Smooth muscle cell (in vitro differentiated cells): ENCODE results near the gene GSTP1. TPM values are rescaled to one million over a fixed set of nuclear protein-coding genes. Genes with fewer than 3 reads are reported as not detected.
A peak's percentile ranks its signal among the peaks of the same experiment; 100 is the strongest.

Source experiments
- DNase-seq: peaks from one replicate; lab custom pipeline; 2025; ENCODE audit not compliant: unreplicated experiment; lab: John Stamatoyannopoulos, UW
- H2AFZ ChIP-seq: fragments of 200-600 bp; sonication (generic); 2 replicates; pipeline ENCODE4 v1.6.0; 2016; ENCODE audit warnings: antibody characterized with exemption, low read depth, mild to moderate bottlenecking
- H3F3A ChIP-seq: fragments of 200-600 bp; sonication (generic); 2 replicates; pipeline ENCODE4 v1.6.0; 2017; ENCODE audit warnings: antibody characterized with exemption, low read depth
- H3K27ac ChIP-seq: fragments of 200-600 bp; sonication (generic); 2 replicates; pipeline ENCODE4 v1.5.1; 2016; ENCODE audit warnings: low read depth, mild to moderate bottlenecking
- H3K27me3 ChIP-seq: fragments of 200-600 bp; sonication (generic); 2 replicates; pipeline ENCODE4 v1.6.1; 2016; ENCODE audit warnings: low read depth, mild to moderate bottlenecking
- H3K36me3 ChIP-seq: fragments of 200-600 bp; sonication (generic); 2 replicates; pipeline ENCODE4 v1.5.1; 2016; ENCODE audit warnings: low read depth
- H3K4me1 ChIP-seq: fragments of 200-600 bp; sonication (generic); 2 replicates; pipeline ENCODE4 v1.5.1; 2016; ENCODE audit warnings: low read depth
- H3K4me2 ChIP-seq: fragments of 200-600 bp; sonication (generic); 2 replicates; pipeline ENCODE4 v1.6.0; 2016; ENCODE audit warnings: mild to moderate bottlenecking
- H3K4me3 ChIP-seq: fragments of 200-600 bp; sonication (generic); 2 replicates; pipeline ENCODE4 v1.5.1; 2016; ENCODE audit warnings: mild to moderate bottlenecking
- H3K79me2 ChIP-seq: fragments of 200-600 bp; sonication (generic); 2 replicates; pipeline ENCODE4 v1.6.0; 2016; ENCODE audit warnings: low read depth, mild to moderate bottlenecking
- H3K9ac ChIP-seq: fragments of 200-600 bp; sonication (generic); 2 replicates; pipeline ENCODE4 v1.6.0; 2016; ENCODE audit warnings: low read depth
- H3K9me3 ChIP-seq: fragments of 200-600 bp; sonication (generic); replicated peaks from 2 replicates; pipeline ENCODE4 v1.5.1; 2016; ENCODE audit warnings: low read depth
- H4K20me1 ChIP-seq: fragments of 200-600 bp; sonication (generic); 2 replicates; pipeline ENCODE4 v1.6.0; 2016; ENCODE audit warnings: low read depth
- WGBS: methylation state at CpG from one replicate; pipeline ENCODE4 v1.1.7; 2016; ENCODE audit warnings: low lambda C conversion rate; 5-methylcytosine and 5-hydroxymethylcytosine counted together
- polyA plus RNA-seq: library from polyadenylated mRNA; unstranded; fragments of >200 nt; fragmentation: Nextera tagmentation; extraction: Ambion mirVana; gene quantifications from 2 replicates; pipeline ENCODE4 v1.2.1, GENCODE V29; 2016
- total RNA-seq: library from RNA; depleted of rRNA; stranded (reverse); fragments of >200 nt; gene quantifications from 2 replicates; pipeline ENCODE4 v1.2.3, GENCODE V29; 2014
- TF ChIP-seq, protein P1 (sequence below): fragments of 200-600 bp; sonication (generic); IDR thresholded peaks from 2 replicates; pipeline ENCODE4 v1.5.1; 2017; ENCODE audit warnings: borderline replicate concordance, mild to moderate bottlenecking, antibody characterized with exemption; ENCODE audit not compliant: insufficient read depth, poor library complexity, severe bottlenecking

The GSTP1 gene
- total and polyA plus RNA-seq, 2 experiments from 2014 or later: 874 to 1,489 TPM

DNA sequence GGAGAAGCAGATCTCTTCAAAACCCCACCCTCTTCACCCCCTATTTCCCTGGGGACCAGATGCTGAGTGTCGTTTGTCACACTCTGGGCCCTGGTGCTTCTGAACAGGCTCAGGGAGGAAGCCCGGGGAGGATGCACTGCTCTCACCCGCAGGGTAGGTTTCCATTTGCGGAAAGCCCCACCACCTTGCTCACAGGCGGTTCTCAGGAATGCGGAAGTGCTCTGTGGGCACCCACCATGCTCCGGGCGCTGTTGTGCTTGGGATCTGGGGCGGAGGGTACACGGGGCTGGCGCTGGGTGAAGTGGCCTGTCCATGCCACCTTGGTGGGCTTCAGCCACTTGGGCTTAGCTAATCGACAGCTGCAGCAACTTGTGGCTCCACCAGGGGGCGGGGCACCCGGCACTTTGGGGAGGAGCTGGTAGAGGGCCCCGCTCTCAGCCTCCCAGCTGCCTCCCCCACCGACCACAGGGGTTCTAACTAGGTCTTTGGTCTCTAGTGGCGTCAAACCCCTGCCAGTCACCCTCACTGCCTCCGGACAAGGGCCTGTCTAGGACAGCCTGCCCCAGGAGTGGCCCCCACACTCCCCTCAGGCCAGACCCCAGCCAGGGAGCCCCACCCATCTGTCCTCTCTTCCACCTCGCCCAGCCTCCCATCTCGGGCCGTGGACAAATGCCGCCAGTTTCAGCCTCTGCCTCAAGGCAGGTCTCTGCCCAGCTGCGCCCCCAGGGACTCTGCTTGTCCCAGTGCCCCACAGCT is 30.5 kb downstream of the GSTP1 start:
- H3K9me3 ChIP-seq: no peaks in the 10 kb centered on the region
- no peak overlapping the region for H2AFZ ChIP-seq
- H3K4me1 ChIP-seq: peaks cover 11% of the 10 kb centered on the region
- H3K27me3 ChIP-seq: no peaks in the 10 kb centered on the region
- H3K9ac ChIP-seq: no peak overlapping the region
- H3K79me2 ChIP-seq: no peaks in the 10 kb centered on the region
- H3K36me3 ChIP-seq: no peaks in the 10 kb centered on the region
- H3F3A ChIP-seq: no peaks in the 10 kb centered on the region
- no peak for DNase-seq
- 36% methylated on average over 21 of the region's 23 CpGs for WGBS
- H3K4me3 ChIP-seq: no peak overlapping the region
- no peaks in the 10 kb centered on the region for H4K20me1 ChIP-seq
- no peak overlapping the region for H3K27ac ChIP-seq
- H3K4me2 ChIP-seq: peak overlapping the region; percentile 77
- TF ChIP-seq, protein P1, sequence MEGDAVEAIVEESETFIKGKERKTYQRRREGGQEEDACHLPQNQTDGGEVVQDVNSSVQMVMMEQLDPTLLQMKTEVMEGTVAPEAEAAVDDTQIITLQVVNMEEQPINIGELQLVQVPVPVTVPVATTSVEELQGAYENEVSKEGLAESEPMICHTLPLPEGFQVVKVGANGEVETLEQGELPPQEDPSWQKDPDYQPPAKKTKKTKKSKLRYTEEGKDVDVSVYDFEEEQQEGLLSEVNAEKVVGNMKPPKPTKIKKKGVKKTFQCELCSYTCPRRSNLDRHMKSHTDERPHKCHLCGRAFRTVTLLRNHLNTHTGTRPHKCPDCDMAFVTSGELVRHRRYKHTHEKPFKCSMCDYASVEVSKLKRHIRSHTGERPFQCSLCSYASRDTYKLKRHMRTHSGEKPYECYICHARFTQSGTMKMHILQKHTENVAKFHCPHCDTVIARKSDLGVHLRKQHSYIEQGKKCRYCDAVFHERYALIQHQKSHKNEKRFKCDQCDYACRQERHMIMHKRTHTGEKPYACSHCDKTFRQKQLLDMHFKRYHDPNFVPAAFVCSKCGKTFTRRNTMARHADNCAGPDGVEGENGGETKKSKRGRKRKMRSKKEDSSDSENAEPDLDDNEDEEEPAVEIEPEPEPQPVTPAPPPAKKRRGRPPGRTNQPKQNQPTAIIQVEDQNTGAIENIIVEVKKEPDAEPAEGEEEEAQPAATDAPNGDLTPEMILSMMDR: peak; percentile 67

DNA sequence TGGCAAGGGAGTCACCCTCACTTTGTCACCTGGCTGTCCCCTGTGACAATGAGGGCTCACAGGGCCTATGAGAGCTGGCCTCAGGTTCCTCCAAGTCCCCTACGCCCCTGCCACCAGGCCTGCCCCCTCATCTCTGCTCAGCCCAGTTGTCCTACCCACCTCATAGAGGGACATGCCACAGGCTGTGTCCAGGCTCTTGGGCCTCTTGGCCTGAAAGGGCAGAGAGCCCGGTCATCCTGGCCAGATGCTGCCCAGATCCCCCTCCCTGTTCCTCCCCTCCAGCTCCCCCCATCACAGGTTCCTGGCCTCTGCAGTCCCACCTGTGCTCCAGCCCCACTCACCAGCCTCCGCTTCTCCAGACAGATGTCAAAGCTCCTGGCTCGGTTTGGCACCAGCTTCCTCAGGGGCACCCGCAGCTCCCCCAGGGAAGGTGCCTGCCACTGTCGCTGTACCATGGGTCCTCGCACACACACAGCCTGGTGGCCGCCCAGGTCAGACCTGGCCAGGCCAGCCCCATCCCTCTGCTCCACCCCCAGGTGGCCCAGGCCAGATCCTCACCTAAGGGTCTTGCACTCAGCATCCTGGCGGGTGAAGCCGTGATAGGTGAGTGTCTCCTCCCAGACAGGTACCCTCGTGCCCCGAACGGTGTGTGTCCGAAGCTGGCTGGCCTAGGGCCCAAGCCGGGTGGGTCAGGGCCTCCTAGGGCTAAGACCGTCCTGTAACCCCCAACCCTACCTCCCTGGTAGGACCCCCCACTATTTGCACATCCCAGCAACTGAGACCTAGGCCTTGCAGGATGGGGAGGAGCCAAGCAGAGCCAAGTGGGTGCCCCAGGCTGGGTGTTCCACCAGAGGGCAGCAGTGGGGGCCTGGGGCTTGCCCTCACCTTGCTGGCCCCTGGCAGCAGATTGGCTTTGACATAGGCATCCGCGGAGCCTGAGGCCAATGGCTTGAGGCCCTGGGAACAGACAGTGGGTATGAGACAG is 31.4 kb downstream of the GSTP1 start:
- no peaks in the 10 kb centered on the region for H3F3A ChIP-seq
- no peak for DNase-seq
- no peak overlapping the region for H3K4me3 ChIP-seq
- H3K4me2 ChIP-seq: no peak overlapping the region
- no peaks in the 10 kb centered on the region for H3K36me3 ChIP-seq
- H2AFZ ChIP-seq: no peak overlapping the region
- TF ChIP-seq, protein P1: peak; percentile 37
- H3K79me2 ChIP-seq: no peaks in the 10 kb centered on the region
- H3K27ac ChIP-seq: no peak overlapping the region
- peaks cover 11% of the 10 kb centered on the region for H3K4me1 ChIP-seq
- H3K9me3 ChIP-seq: no peaks in the 10 kb centered on the region
- no peaks in the 10 kb centered on the region for H3K27me3 ChIP-seq
- WGBS: 90% methylated on average over 18 of the region's 18 CpGs
- no peak overlapping the region for H3K9ac ChIP-seq
- no peaks in the 10 kb centered on the region for H4K20me1 ChIP-seq

DNA sequence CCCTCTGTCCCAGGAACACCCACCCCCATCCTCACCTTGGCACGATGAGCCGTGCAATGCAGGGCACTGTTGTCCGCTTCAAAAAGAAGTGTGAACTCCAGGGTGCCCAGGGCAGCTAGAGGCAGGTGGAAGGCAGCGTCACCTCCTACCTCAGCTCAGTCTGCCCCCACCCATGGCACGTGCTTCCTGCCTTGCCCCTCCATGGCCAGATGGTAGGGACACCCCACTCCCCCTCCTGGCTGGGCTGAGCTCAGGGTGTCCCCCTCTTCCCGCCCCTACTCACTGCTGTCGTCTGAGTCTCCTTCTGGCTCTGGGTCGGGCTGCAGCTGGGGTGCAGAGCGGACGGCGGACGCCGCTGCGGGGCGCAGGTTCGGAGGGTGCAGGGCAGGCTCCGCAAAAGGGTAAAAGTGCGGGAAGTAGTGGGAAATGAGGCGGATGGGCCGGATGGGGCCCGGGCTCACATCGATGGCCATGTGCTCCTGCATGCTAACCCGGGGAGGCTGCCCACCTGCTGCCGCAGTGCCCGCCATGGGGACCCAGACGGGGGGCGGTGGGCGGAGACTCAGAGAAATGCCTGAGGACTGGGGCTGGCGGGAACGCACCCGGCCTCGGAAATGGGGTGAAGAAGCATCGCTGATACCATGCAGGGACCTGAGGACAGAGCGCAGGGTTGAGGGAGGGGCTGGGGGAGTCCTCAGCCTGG is 32.3 kb downstream of the GSTP1 start:
- H3K27ac ChIP-seq: no peak overlapping the region
- H3K36me3 ChIP-seq: no peaks in the 10 kb centered on the region
- no peak overlapping the region for H2AFZ ChIP-seq
- no peak overlapping the region for H3K4me2 ChIP-seq
- no peaks in the 10 kb centered on the region for H4K20me1 ChIP-seq
- H3K9me3 ChIP-seq: no peaks in the 10 kb centered on the region
- DNase-seq: no peak
- H3K79me2 ChIP-seq: no peaks in the 10 kb centered on the region
- no peak overlapping the region for H3K4me3 ChIP-seq
- TF ChIP-seq, protein P1: no peak
- 87% methylated on average over 34 of the region's 34 CpGs for WGBS
- no peak overlapping the region for H3K9ac ChIP-seq
- H3K4me1 ChIP-seq: peaks cover 11% of the 10 kb centered on the region
- H3F3A ChIP-seq: no peaks in the 10 kb centered on the region
- no peaks in the 10 kb centered on the region for H3K27me3 ChIP-seq
